HCT116 (cell line): ENCODE data around the gene SPX.

ENCODE experiments used
- CBX3 ChIP-seq: IDR thresholded peaks from 2 replicates; pipeline ENCODE4 v1.6.1; 2012; ENCODE audit warnings: low read depth
- CTCF ChIP-seq, 3 experiments: fragments of 200-600 bp in 1 of 3; sonication (generic) in 1 of 3; IDR thresholded peaks in 2 of 3; conservative IDR thresholded peaks in 1 of 3; 2 replicates each; pipeline ENCODE4 v1.5.1; 2012 to 2017; ENCODE audit warnings: low read depth in 2 of 3, low read length in 2 of 3, antibody characterized with exemption in 1 of 3, borderline replicate concordance in 1 of 3, control low read depth in 1 of 3, mild to moderate bottlenecking in 1 of 3, mixed read lengths in 1 of 3, mixed run types in 1 of 3, moderate library complexity in 1 of 3; ENCODE audit not compliant: insufficient read depth in 1 of 3
- ELF1 ChIP-seq: IDR thresholded peaks from 2 replicates; pipeline ENCODE4 v1.6.1; 2012; ENCODE audit warnings: low read depth, borderline replicate concordance
- FOSL1 ChIP-seq: IDR thresholded peaks from 2 replicates; pipeline ENCODE4 v1.6.1; 2012; ENCODE audit warnings: low read depth
- MAX ChIP-seq: IDR thresholded peaks from 2 replicates; pipeline ENCODE4 v1.6.1; 2012
- POLR2A ChIP-seq: IDR thresholded peaks from 2 replicates; pipeline ENCODE4 v1.7.0; 2011; ENCODE audit warnings: borderline replicate concordance; ENCODE audit not compliant: insufficient read depth, insufficient read length; ENCODE audit errors: extremely low read depth
- RAD21 ChIP-seq: IDR thresholded peaks from 2 replicates; pipeline ENCODE4 v1.6.1; 2012; ENCODE audit warnings: low read depth, mild to moderate bottlenecking
- SP1 ChIP-seq: IDR thresholded peaks from 2 replicates; pipeline ENCODE4 v1.6.1; 2012; ENCODE audit warnings: low read depth
- SRF ChIP-seq: IDR thresholded peaks from 2 replicates; pipeline ENCODE4 v1.6.1; 2012; ENCODE audit warnings: low read depth
- YY1 ChIP-seq: IDR thresholded peaks from 2 replicates; pipeline ENCODE4 v1.6.1; 2011; ENCODE audit warnings: low read length, low read depth, moderate library complexity, mild to moderate bottlenecking; ENCODE audit not compliant: insufficient replicate concordance; ENCODE audit errors: extremely low read depth
- ZNF274 ChIP-seq: fragments of 200-500 bp; sonication (Bioruptor generic); IDR thresholded peaks from 2 replicates; pipeline ENCODE4 v1.6.1; 2014; ENCODE audit warnings: mild to moderate bottlenecking, low read depth, low read length, inconsistent platforms
- TF ChIP-seq, protein P1 (sequence below): IDR thresholded peaks from 2 replicates; pipeline ENCODE4 v1.6.1; 2012
- TF ChIP-seq, protein P2 (sequence below): IDR thresholded peaks from 2 replicates; pipeline ENCODE4 v1.6.1; 2012; ENCODE audit warnings: low read depth

DNA sequence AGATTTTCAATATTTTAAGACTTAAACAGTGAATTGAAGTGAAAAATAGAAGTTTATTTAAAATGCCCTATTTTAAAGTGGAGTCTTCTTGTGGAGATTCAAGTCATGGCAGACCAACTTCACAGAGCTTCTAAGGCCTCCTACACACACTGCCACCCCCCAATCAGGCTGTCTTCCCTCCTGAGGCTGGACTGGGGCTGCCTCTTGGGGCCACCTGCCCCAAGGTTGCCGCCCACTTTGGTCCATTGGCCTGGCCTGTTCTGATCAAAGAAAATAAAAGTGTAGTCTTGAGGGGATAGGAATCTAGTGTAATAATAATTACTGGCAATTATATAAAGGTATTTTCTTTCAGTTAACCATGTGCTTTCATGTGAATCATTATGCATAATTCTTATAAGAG lies 23.2 kb upstream of the SPX start:
- no peak for TF ChIP-seq CTCF (IDR thresholded peaks at IDR 0.05 in 2 of 3, conservative IDR thresholded peaks at IDR 0.05 in 1 of 3; ENCODE audit: borderline replicate concordance in 1 of 3, insufficient read depth in 1 of 3, low read depth in 2 of 3, low read length in 2 of 3)
- no peak for TF ChIP-seq POLR2A
- no peak for TF ChIP-seq CBX3
- TF ChIP-seq ZNF274, result no peak
- TF ChIP-seq SP1, result no peak
- TF ChIP-seq, protein P1, sequence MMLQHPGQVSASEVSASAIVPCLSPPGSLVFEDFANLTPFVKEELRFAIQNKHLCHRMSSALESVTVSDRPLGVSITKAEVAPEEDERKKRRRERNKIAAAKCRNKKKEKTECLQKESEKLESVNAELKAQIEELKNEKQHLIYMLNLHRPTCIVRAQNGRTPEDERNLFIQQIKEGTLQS, result no peak
- TF ChIP-seq RAD21, result no peak
- TF ChIP-seq FOSL1, result no peak
- TF ChIP-seq, protein P2, sequence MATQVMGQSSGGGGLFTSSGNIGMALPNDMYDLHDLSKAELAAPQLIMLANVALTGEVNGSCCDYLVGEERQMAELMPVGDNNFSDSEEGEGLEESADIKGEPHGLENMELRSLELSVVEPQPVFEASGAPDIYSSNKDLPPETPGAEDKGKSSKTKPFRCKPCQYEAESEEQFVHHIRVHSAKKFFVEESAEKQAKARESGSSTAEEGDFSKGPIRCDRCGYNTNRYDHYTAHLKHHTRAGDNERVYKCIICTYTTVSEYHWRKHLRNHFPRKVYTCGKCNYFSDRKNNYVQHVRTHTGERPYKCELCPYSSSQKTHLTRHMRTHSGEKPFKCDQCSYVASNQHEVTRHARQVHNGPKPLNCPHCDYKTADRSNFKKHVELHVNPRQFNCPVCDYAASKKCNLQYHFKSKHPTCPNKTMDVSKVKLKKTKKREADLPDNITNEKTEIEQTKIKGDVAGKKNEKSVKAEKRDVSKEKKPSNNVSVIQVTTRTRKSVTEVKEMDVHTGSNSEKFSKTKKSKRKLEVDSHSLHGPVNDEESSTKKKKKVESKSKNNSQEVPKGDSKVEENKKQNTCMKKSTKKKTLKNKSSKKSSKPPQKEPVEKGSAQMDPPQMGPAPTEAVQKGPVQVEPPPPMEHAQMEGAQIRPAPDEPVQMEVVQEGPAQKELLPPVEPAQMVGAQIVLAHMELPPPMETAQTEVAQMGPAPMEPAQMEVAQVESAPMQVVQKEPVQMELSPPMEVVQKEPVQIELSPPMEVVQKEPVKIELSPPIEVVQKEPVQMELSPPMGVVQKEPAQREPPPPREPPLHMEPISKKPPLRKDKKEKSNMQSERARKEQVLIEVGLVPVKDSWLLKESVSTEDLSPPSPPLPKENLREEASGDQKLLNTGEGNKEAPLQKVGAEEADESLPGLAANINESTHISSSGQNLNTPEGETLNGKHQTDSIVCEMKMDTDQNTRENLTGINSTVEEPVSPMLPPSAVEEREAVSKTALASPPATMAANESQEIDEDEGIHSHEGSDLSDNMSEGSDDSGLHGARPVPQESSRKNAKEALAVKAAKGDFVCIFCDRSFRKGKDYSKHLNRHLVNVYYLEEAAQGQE, result no peak
- TF ChIP-seq SRF, result no peak
- TF ChIP-seq MAX, result no peak
- TF ChIP-seq YY1, result no peak
- TF ChIP-seq ELF1, result no peak
